Neuron (in vitro differentiated cells): ENCODE results near the gene AKAP9.
"Not testable (repeated sequence)": the region's sequence is repeated elsewhere in the genome, so short reads cannot be mapped to it uniquely, and the experiment has no call there.

Experiments used
- H2AFZ ChIP-seq: one replicate; pipeline ENCODE4 v1.6.1; 2013; ENCODE audit warnings: low read depth, mild to moderate bottlenecking, inconsistent platforms, low read length, moderate library complexity
- H3K27me3 ChIP-seq: one replicate; pipeline ENCODE4 v1.6.1; 2013; ENCODE audit warnings: low read length; ENCODE audit not compliant: insufficient read depth
- H3K36me3 ChIP-seq: one replicate; pipeline ENCODE4 v1.6.1; 2013; ENCODE audit warnings: low read length; ENCODE audit not compliant: insufficient read depth
- H3K4me1 ChIP-seq: one replicate; pipeline ENCODE4 v1.6.1; 2013; ENCODE audit warnings: low read length; ENCODE audit not compliant: insufficient read depth
- H3K4me3 ChIP-seq: 2 replicates; pipeline ENCODE4 v1.5.1; 2013; ENCODE audit warnings: mild to moderate bottlenecking, low read length, moderate library complexity
- H3K9me3 ChIP-seq: one replicate; pipeline ENCODE4 v1.6.1; 2013; ENCODE audit warnings: low read length

Gene AKAP9

DNA sequence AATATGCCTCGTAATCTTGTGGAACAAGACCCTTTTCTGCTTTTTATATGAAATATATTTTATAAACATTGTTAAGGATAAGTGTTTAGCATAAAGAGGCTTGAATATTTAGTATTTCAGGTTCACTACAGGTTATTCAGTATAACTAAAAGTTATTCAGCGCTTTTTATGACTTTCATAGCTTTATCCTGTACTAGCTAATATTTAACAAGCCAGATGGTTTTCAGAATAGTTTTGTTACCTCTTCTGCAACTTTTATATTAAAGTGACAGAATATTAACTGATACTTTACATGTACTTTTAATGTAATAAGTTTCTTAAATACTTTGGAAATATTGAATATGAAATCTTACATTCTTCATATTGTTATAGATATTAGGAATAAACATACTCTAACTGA lies 118.2 kb downstream of the AKAP9 start:
- Histone ChIP-seq H3K27me3 (no peaks in the 10 kb centered on the region), H3K9me3 (no peaks in the 10 kb centered on the region), H3K36me3 (peaks cover 20% of the 10 kb centered on the region), H3K4me1 (peaks cover 21% of the 10 kb centered on the region), H2AFZ (no peak overlapping the region), H3K4me3 (no peak overlapping the region)

GRCh38 chr7:92061154-92061553 lies 120.5 kb downstream of the AKAP9 start:
- Histone ChIP-seq H3K36me3 (peaks cover 29% of the 10 kb centered on the region), H3K4me1 (peaks cover 21% of the 10 kb centered on the region), H3K27me3 (no peaks in the 10 kb centered on the region), H3K9me3 (no peaks in the 10 kb centered on the region), H2AFZ (no peak overlapping the region), H3K4me3 (no peak overlapping the region)

DNA sequence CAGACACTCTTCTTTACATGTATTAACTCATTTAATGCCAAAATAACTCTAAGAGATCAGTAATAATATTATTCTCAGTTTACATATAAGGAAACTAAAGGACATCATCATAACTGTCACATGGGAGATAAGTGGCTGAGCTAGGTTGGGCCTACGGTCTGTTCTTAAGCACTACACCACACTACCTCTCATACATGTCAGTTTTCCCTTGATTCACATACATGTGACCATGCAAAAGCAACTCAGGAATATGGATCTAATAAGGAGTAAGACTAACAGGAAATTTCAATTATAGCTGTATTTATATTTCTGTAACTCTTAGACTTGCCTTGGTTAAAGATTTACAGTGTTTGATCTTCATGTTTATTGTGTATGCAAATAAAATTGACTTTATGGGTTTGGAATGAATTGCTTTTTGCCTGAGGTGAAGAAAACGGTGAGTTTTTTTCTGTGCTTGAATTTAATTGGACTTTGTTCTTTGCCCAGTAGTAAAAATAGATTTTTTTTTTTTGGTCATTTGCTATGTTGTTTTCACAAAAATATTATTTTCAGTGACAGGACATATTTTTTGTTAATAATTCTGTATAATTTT lies 123.9 kb downstream of the AKAP9 start:
- Histone ChIP-seq H3K27me3 (no peaks in the 10 kb centered on the region), H2AFZ (no peak overlapping the region), H3K36me3 (peaks cover 51% of the 10 kb centered on the region), H3K4me1 (no peaks in the 10 kb centered on the region), H3K4me3 (no peak overlapping the region), H3K9me3 (no peaks in the 10 kb centered on the region)

DNA sequence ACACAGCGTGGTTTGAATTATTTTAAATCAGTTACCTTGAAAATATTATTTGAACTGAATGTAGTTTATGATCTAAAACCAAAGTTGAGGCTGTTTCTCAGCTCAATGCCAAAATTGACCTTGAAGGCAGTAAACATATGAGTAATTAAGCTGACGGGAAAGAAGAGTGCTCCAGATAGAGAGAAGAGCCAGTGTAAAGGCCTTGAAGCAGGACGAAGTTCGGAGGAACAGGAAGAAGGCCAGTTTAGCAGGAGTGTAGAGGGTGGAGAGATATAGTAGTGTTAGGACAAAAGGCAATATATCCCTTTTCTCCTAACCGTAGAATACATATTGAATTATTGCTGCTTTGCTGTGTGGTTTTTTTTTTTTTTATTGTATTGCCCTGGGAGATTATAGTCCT lies 130.4 kb downstream of the AKAP9 start:
- Histone ChIP-seq H3K4me1 (no peaks in the 10 kb centered on the region), H3K36me3 (peaks cover 49% of the 10 kb centered on the region), H3K27me3 (no peaks in the 10 kb centered on the region), H3K9me3 (peaks cover 2% of the 10 kb centered on the region), H3K4me3 (no peak overlapping the region), H2AFZ (no peak overlapping the region)

DNA sequence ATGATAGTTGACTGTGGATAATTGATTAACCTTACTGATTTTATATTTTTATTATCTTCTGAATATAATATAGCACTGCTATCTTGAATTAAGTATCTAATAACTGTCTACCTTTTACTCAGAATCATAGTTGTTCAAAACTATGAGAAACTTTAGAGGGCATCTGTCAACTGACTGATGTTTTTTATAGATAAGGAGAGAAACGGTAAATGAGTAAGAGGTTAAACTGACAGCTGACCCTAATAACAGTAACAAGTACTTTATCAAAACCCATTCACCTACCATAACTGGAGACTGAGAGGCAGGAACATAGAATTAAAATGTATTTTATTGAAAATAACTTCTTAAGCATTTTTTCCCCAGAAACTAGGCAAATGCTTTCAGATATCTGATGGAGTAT lies 131.5 kb downstream of the AKAP9 start:
- H3K36me3 ChIP-seq: peaks cover 46% of the 10 kb centered on the region
- no peaks in the 10 kb centered on the region for H3K4me1 ChIP-seq
- H3K4me3 ChIP-seq: no peak overlapping the region
- H2AFZ ChIP-seq: no peak overlapping the region
- H3K27me3 ChIP-seq: no peaks in the 10 kb centered on the region
- H3K9me3 ChIP-seq: peaks cover 2% of the 10 kb centered on the region

DNA sequence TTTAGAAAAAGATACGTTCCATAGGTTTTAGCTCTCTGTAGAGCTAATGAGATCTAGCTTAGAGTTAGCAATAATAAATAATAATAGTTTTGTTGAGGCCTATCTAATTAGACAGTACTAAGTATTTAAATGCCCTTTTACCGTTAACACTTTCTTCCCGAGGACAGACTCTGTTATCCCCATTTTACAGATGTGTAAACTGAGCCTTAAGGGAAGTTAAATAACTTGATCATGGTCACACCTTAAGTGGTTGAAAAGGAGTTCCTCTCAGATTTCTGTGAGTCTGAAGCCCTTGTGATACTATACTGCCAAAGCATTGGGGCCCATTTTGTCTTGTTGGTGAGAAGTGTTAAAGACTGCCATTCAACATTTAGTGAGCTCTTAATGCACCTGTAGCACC lies 132.0 kb downstream of the AKAP9 start:
- H3K4me1 ChIP-seq: no peaks in the 10 kb centered on the region
- no peaks in the 10 kb centered on the region for H3K27me3 ChIP-seq
- H2AFZ ChIP-seq: no peak overlapping the region
- no peak overlapping the region for H3K4me3 ChIP-seq
- peaks cover 46% of the 10 kb centered on the region for H3K36me3 ChIP-seq
- peaks cover 2% of the 10 kb centered on the region for H3K9me3 ChIP-seq

DNA sequence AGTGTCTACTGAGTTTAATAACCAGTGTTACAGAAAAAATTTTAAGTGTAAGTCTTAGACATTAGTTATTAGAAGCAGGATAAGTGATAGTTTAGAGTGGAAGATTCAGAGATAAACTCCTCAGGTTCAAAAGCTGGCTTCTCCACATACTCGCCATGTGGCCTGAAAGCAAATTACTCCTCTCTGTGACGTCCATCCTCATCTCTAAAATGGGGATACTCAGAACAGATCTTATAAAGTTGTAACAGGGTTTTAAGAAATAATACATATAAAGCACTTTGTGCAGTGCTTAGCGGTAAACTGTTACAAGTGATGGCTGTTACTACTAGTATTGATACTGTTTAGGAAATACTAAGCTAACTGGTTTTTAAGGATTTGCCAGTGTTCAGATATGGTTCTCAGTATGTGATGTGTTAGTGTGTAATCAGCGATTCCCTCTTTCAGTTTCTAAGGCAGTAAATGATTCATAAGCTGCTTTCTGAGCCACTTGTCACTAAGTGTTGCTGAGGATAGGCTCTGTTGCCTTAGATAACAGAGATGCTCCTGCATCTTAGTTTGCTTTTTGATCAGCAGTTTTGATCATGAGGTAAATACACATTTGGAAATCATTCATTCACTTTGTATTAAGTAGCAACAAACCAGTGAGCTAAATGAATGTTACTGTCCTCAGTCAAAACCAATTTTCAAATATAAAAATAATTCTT lies 134.9 kb downstream of the AKAP9 start:
- no peak overlapping the region for H2AFZ ChIP-seq
- no peak overlapping the region for H3K4me3 ChIP-seq
- H3K36me3 ChIP-seq: peaks cover 48% of the 10 kb centered on the region
- no peaks in the 10 kb centered on the region for H3K4me1 ChIP-seq
- H3K27me3 ChIP-seq: no peaks in the 10 kb centered on the region
- peaks cover 2% of the 10 kb centered on the region for H3K9me3 ChIP-seq

DNA sequence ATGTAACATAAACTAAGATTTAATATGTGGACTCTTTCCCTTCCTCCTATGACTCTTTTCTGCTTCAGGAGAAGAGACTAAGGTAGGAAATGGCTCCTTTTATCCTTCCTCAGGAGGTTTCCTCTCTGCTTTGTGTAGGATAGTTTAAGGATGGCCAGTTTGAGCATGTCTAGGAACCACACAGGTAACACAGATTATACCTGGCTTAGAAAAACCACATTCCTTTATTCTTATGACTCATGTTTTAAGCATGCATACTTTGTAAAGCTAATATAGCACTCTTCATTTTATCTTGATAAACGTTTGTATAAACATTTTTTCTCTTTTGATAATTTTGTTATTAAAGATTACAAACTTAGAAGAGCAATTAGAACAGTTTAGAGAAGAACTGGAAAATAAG lies 135.8 kb downstream of the AKAP9 start:
- H3K4me1 ChIP-seq: no peaks in the 10 kb centered on the region
- H3K4me3 ChIP-seq: no peak overlapping the region
- peaks cover 46% of the 10 kb centered on the region for H3K36me3 ChIP-seq
- H2AFZ ChIP-seq: no peak overlapping the region
- peaks cover 2% of the 10 kb centered on the region for H3K9me3 ChIP-seq
- no peaks in the 10 kb centered on the region for H3K27me3 ChIP-seq

DNA sequence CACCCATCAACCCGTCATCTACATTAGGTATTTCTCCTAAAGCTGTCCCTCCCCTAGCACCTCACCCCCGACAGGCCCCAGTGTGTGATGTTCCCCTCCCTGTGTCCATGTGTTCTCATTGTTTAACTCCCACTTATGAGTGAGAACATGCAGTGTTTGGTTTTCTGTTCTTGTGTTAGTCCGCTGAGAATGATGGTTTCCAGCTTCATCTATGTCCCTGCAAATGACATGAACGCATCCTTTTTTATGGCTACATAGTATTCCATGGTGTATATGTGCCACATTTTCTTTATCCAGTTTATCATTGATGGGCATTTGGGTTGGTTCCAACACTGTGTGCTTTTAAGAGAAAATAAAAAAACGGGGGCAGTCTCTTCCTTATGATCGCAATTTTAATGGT lies 143.3 kb downstream of the AKAP9 start:
- H3K9me3 ChIP-seq: peaks cover 19% of the 10 kb centered on the region
- not testable (repeated sequence) for H3K27me3 ChIP-seq, H2AFZ ChIP-seq, H3K4me3 ChIP-seq, H3K4me1 ChIP-seq
- peaks cover 77% of the 10 kb centered on the region for H3K36me3 ChIP-seq

DNA sequence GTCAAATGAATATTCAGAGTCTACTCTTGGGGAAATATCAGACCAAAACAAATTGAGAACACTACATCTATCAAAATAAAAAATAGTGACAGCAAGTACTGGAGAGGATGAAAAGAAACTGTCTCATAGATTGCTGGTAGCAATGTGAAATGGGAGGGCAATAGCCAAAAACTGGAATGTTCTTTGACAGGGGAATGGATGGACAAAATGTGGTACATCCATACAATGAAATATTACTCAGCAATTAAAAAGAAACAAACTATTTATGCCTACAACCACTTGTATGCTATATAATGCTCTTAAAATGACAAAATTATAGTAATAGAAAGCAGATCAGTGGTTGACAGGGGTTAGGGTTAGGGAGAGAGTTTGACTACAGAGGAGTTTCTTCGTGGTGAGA lies 147.6 kb downstream of the AKAP9 start:
- no peaks in the 10 kb centered on the region for H3K4me1 ChIP-seq
- H3K4me3 ChIP-seq: no peak overlapping the region
- H3K36me3 ChIP-seq: peaks cover 83% of the 10 kb centered on the region
- H3K9me3 ChIP-seq: peaks cover 22% of the 10 kb centered on the region
- H3K27me3 ChIP-seq: no peaks in the 10 kb centered on the region
- H2AFZ ChIP-seq: no peak overlapping the region

DNA sequence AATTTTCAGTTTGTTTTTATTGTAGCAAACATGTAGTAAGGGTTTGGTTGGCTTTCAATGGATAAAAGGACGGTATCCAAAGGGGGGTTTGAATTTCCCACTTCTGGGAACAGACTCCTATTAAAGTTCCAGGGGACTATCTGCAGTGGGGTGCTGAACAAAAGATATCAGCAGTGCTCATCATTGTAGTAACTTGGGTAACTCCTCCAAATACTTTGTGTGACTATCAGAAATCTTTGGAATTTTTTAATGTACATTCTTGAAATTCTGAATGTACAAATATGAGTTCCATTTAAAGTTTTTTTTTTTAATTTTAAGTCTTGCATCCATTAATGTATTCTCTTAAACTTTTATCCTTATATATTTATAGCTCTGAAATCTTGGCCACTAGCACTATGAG lies 151.5 kb downstream of the AKAP9 start:
- Histone ChIP-seq H3K4me3 (no peak overlapping the region), H3K9me3 (peaks cover 17% of the 10 kb centered on the region), H3K36me3 (peaks cover 78% of the 10 kb centered on the region), H2AFZ (no peak overlapping the region), H3K27me3 (no peaks in the 10 kb centered on the region), H3K4me1 (no peaks in the 10 kb centered on the region)

DNA sequence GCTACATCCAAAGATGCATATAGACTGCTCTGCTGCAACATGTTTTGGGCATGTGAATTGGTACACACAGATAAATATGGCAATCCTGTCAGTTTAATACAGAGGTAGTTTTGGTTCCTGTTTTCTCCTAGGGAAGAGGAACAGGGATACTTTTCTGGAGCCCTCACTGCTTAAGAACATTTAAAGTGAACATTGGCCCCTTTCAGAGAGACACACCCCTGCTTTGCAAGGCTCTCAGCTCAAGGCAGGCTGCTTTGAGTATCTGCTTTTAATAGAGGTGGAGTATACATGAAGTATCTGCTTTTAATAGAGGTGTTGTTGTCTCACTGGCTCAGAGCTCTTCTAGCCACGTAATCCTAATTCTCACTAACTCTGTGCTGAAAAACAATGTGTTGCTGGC lies 154.7 kb downstream of the AKAP9 start:
- Histone ChIP-seq H3K9me3 (peaks cover 6% of the 10 kb centered on the region), H3K4me1 (no peaks in the 10 kb centered on the region), H3K27me3 (no peaks in the 10 kb centered on the region), H3K4me3 (no peak overlapping the region), H2AFZ (no peak overlapping the region), H3K36me3 (peaks cover 75% of the 10 kb centered on the region)

DNA sequence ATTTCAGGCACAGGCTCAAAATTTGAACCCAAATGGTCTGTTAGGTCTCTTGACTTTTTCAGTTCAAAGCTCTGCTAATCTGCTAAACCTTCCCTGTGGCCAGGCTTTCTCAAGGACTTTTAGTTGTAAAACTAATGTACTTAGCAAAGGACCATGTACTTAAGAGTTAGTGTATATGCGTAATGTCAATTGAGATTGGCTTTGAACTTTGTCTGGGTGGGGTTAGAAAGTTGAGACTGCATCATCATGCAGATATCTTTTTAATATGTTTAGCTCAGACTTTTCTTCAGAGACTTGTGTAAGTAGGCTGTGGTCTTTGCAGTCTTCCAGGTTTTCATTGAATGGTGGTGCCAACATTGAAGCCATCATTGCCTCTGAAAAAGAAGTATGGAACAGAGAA lies 159.9 kb downstream of the AKAP9 start:
- no peak overlapping the region for H3K4me3 ChIP-seq
- H3K36me3 ChIP-seq: peaks cover 75% of the 10 kb centered on the region
- H3K27me3 ChIP-seq: no peaks in the 10 kb centered on the region
- H3K4me1 ChIP-seq: no peaks in the 10 kb centered on the region
- H2AFZ ChIP-seq: no peak overlapping the region
- H3K9me3 ChIP-seq: peaks cover 3% of the 10 kb centered on the region

GRCh38 chr7:92102862-92103261 lies 162.2 kb downstream of the AKAP9 start:
- H3K36me3 ChIP-seq: peaks cover 69% of the 10 kb centered on the region
- H3K9me3 ChIP-seq: not testable (repeated sequence)

More at GRCh38 chr7:92102862-92103261, 162.2 kb downstream of the AKAP9 start:
- not testable (repeated sequence) for H3K4me3 ChIP-seq, H3K27me3 ChIP-seq, H3K4me1 ChIP-seq, H2AFZ ChIP-seq
